Liver (tissue), 9 donors: ENCODE data around the gene GJE1. TPM values are rescaled to one million over a fixed set of nuclear protein-coding genes. Genes with fewer than 3 reads are reported as not detected.

ENCODE experiments used
- DNase-seq: peaks from one replicate; pipeline ENCODE4 v3.0.0-alpha.2; 2017; ENCODE audit warnings: low spot score
- H3K27ac ChIP-seq, 2 donors: one replicate each; pipeline ENCODE4 v1.7.0; 2013; ENCODE audit warnings: inconsistent platforms in 2 of 2, low read length in 2 of 2, control low read depth in 1 of 2, low read depth in 1 of 2, mild to moderate bottlenecking in 1 of 2
- H3K27me3 ChIP-seq, 4 donors: one replicate each; pipeline versions ENCODE4 v1.6.1 to v1.7.0; 2013; ENCODE audit warnings: low read length in 3 of 4, inconsistent platforms in 1 of 4, mild to moderate bottlenecking in 1 of 4, moderate library complexity in 1 of 4; ENCODE audit not compliant: control insufficient read depth in 4 of 4, insufficient read depth in 4 of 4
- H3K36me3 ChIP-seq, 4 donors: one replicate each; pipeline versions ENCODE4 v1.6.1 to v1.7.0; 2013; ENCODE audit warnings: low read length in 3 of 4, mild to moderate bottlenecking in 3 of 4, low read depth in 1 of 4, moderate library complexity in 1 of 4; ENCODE audit not compliant: control insufficient read depth in 4 of 4, insufficient read depth in 3 of 4
- H3K4me1 ChIP-seq, 4 donors: one replicate each; pipeline versions ENCODE4 v1.6.1 to v1.7.0; 2013; ENCODE audit warnings: low read length in 3 of 4, mild to moderate bottlenecking in 3 of 4, moderate library complexity in 1 of 4; ENCODE audit not compliant: control insufficient read depth in 4 of 4, insufficient read depth in 4 of 4
- H3K4me3 ChIP-seq, 3 donors: one replicate each; pipeline versions ENCODE4 v1.6.1 to v1.7.0; 2013; ENCODE audit warnings: low read length in 3 of 3, control low read depth in 1 of 3, low read depth in 1 of 3, mild to moderate bottlenecking in 1 of 3
- H3K9ac ChIP-seq, 2 donors: one replicate each; pipeline ENCODE4 v1.7.0; 2013; ENCODE audit warnings: low read length in 2 of 2, mild to moderate bottlenecking in 2 of 2, moderate library complexity in 2 of 2, control low read depth in 1 of 2, low read depth in 1 of 2
- H3K9me3 ChIP-seq, 4 donors: one replicate each; pipeline versions ENCODE4 v1.6.1 to v1.7.0; 2013; ENCODE audit warnings: low read length in 3 of 4; ENCODE audit not compliant: control insufficient read depth in 4 of 4
- ATF3 ChIP-seq: IDR thresholded peaks from 2 replicates; pipeline ENCODE4 v1.6.1; 2016; ENCODE audit warnings: antibody characterized with exemption
- FOXA1 ChIP-seq: IDR thresholded peaks from 2 replicates; pipeline ENCODE4 v1.6.1; 2016; ENCODE audit warnings: antibody characterized with exemption
- FOXA2 ChIP-seq: IDR thresholded peaks from 2 replicates; pipeline ENCODE4 v1.6.1; 2016; ENCODE audit warnings: antibody characterized with exemption
- HNF4A ChIP-seq, 2 donors: conservative IDR thresholded peaks; 2 replicates each; pipeline ENCODE4 v1.6.1; 2016; ENCODE audit warnings: antibody characterized with exemption in 2 of 2, mild to moderate bottlenecking in 2 of 2
- HNF4G ChIP-seq: IDR thresholded peaks from 2 replicates; pipeline ENCODE4 v1.6.1; 2016; ENCODE audit warnings: antibody characterized with exemption
- JUND ChIP-seq, 2 donors: IDR thresholded peaks; 2 replicates each; pipeline ENCODE4 v1.6.1; 2016; ENCODE audit warnings: antibody characterized with exemption in 2 of 2
- MAX ChIP-seq: IDR thresholded peaks from 2 replicates; pipeline ENCODE4 v1.6.1; 2016; ENCODE audit warnings: antibody characterized with exemption
- NR2F2 ChIP-seq: IDR thresholded peaks from 2 replicates; pipeline ENCODE4 v1.6.1; 2016; ENCODE audit warnings: antibody characterized with exemption
- RAD21 ChIP-seq, 2 donors: IDR thresholded peaks; 2 replicates each; pipeline ENCODE4 v1.6.1; 2016; ENCODE audit warnings: antibody characterized with exemption in 2 of 2, mild to moderate bottlenecking in 2 of 2
- RXRA ChIP-seq, 2 donors: IDR thresholded peaks; 2 replicates each; pipeline ENCODE4 v1.6.1; 2017 to 2018; ENCODE audit warnings: antibody characterized with exemption in 2 of 2, mild to moderate bottlenecking in 1 of 2
- SP1 ChIP-seq: IDR thresholded peaks from 2 replicates; pipeline ENCODE4 v1.6.1; 2018; ENCODE audit warnings: antibody characterized with exemption, mild to moderate bottlenecking
- TAF1 ChIP-seq: conservative IDR thresholded peaks from 2 replicates; pipeline ENCODE4 v1.6.1; 2016; ENCODE audit warnings: antibody characterized with exemption, mild to moderate bottlenecking
- YY1 ChIP-seq: IDR thresholded peaks from 2 replicates; pipeline ENCODE4 v1.6.1; 2016; ENCODE audit warnings: antibody characterized with exemption, mild to moderate bottlenecking
- WGBS: extraction: QIAGEN DNeasy Blood & Tissue Kit; methylation state at CpG from one replicate; pipeline ENCODE4 v1.1.7; 2013; 5-methylcytosine and 5-hydroxymethylcytosine counted together
- polyA plus RNA-seq, 2 donors: library from polyadenylated mRNA; stranded (reverse) in 1 of 2; unstranded in 1 of 2; fragments of 200-250 nt in 1 of 2; fragments of >200 nt in 1 of 2; fragmentation: Nextera tagmentation in 1 of 2; extraction: Ambion mirVana in 1 of 2; gene quantifications; one replicate each; pipeline versions ENCODE4 v1.2.1 to v1.2.3, GENCODE V29; 2013 to 2015
- total RNA-seq, 2 donors: library from RNA; depleted of rRNA; stranded (reverse); fragments of >200 nt; gene quantifications; one replicate each; pipeline ENCODE4 v1.2.3, GENCODE V29; 2014
- TF ChIP-seq, protein P1 (sequence below): IDR thresholded peaks from 2 replicates; pipeline ENCODE4 v1.6.1; 2016; ENCODE audit warnings: antibody characterized with exemption, mild to moderate bottlenecking
- TF ChIP-seq, protein P2 (sequence below): IDR thresholded peaks from 2 replicates; pipeline ENCODE4 v1.6.1; 2016; ENCODE audit warnings: antibody characterized with exemption
- TF ChIP-seq, protein P3 (sequence below): fragments of 150-350 bp; IDR thresholded peaks from 2 replicates; pipeline ENCODE4 v1.5.1; 2017; ENCODE audit warnings: improper control_type of control experiment, low read depth, low read length; ENCODE audit not compliant: missing input control
- donor health status: healthy.
- donor health status: healthy.
- donor health status: healthy.
- donor health status: healthy.
- donor health status: healthy.

The GJE1 gene
- total and polyA plus RNA-seq, 4 donors: not detected

DNA sequence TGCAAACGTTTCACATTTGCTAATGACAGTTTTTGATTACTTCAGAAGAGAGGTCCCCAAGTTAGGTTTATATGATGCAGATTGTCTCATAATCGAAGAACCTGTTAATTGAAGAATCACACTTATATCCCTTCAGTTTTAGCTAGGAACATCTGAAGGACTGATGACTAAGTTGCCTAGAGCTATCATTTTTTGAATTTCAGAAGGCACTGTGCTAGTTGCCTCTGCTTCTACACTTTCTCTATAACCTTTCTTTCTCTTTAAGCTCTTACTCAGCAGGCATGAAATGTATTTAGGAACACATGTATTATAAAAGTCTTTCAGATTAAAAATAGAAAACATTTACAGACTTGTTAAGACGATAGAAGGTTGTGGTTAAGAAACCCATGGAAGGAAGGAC, 14.4 kb upstream of the GJE1 start:
- Histone ChIP-seq H3K36me3 (no peaks in the 10 kb centered on the region), H3K27me3 (no peaks in the 10 kb centered on the region), H3K9ac (no peak overlapping the region), H3K4me3 (no peak overlapping the region), H3K9me3 (no peaks in the 10 kb centered on the region), H3K4me1 (no peaks in the 10 kb centered on the region), H3K27ac (no peak overlapping the region)
- TF ChIP-seq, protein P1, sequence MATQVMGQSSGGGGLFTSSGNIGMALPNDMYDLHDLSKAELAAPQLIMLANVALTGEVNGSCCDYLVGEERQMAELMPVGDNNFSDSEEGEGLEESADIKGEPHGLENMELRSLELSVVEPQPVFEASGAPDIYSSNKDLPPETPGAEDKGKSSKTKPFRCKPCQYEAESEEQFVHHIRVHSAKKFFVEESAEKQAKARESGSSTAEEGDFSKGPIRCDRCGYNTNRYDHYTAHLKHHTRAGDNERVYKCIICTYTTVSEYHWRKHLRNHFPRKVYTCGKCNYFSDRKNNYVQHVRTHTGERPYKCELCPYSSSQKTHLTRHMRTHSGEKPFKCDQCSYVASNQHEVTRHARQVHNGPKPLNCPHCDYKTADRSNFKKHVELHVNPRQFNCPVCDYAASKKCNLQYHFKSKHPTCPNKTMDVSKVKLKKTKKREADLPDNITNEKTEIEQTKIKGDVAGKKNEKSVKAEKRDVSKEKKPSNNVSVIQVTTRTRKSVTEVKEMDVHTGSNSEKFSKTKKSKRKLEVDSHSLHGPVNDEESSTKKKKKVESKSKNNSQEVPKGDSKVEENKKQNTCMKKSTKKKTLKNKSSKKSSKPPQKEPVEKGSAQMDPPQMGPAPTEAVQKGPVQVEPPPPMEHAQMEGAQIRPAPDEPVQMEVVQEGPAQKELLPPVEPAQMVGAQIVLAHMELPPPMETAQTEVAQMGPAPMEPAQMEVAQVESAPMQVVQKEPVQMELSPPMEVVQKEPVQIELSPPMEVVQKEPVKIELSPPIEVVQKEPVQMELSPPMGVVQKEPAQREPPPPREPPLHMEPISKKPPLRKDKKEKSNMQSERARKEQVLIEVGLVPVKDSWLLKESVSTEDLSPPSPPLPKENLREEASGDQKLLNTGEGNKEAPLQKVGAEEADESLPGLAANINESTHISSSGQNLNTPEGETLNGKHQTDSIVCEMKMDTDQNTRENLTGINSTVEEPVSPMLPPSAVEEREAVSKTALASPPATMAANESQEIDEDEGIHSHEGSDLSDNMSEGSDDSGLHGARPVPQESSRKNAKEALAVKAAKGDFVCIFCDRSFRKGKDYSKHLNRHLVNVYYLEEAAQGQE: no peak
- TF ChIP-seq ATF3 (no peak), SP1 (no peak), NR2F2 (no peak), FOXA1 (no peak), RAD21 (IDR thresholded peaks at IDR 0.05) (no peak), TAF1 (no peak), MAX (no peak), FOXA2 (no peak), RXRA (IDR thresholded peaks at IDR 0.05) (no peak), JUND (IDR thresholded peaks at IDR 0.05) (no peak), HNF4A (conservative IDR thresholded peaks at IDR 0.05) (no peak), HNF4G (no peak)
- TF ChIP-seq, protein P2, sequence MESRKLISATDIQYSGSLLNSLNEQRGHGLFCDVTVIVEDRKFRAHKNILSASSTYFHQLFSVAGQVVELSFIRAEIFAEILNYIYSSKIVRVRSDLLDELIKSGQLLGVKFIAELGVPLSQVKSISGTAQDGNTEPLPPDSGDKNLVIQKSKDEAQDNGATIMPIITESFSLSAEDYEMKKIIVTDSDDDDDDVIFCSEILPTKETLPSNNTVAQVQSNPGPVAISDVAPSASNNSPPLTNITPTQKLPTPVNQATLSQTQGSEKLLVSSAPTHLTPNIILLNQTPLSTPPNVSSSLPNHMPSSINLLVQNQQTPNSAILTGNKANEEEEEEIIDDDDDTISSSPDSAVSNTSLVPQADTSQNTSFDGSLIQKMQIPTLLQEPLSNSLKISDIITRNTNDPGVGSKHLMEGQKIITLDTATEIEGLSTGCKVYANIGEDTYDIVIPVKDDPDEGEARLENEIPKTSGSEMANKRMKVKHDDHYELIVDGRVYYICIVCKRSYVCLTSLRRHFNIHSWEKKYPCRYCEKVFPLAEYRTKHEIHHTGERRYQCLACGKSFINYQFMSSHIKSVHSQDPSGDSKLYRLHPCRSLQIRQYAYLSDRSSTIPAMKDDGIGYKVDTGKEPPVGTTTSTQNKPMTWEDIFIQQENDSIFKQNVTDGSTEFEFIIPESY: no peak
- TF ChIP-seq, protein P3, sequence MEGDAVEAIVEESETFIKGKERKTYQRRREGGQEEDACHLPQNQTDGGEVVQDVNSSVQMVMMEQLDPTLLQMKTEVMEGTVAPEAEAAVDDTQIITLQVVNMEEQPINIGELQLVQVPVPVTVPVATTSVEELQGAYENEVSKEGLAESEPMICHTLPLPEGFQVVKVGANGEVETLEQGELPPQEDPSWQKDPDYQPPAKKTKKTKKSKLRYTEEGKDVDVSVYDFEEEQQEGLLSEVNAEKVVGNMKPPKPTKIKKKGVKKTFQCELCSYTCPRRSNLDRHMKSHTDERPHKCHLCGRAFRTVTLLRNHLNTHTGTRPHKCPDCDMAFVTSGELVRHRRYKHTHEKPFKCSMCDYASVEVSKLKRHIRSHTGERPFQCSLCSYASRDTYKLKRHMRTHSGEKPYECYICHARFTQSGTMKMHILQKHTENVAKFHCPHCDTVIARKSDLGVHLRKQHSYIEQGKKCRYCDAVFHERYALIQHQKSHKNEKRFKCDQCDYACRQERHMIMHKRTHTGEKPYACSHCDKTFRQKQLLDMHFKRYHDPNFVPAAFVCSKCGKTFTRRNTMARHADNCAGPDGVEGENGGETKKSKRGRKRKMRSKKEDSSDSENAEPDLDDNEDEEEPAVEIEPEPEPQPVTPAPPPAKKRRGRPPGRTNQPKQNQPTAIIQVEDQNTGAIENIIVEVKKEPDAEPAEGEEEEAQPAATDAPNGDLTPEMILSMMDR: no peak
- DNase-seq: no peak
- WGBS: 62% methylated on average over 3 of the region's 3 CpGs

DNA sequence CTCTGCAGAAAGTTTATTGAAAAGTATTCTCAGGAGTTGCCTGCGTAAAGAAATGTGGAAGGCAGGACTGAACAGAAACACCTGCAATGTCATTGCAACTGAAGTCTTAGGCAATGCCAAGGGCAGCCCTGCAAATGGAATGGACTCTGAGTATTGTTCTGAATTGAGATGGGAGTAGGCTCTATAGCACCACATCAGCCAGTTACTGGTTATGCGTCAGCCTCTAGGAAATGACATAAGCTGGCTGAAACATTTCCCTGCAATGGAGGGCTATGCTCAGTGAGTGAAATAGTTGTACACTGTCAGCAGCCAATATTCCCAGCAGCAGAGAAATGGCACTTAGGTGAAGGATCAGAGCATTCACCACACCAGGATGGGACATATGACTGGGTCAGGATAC, 13.8 kb upstream of the GJE1 start:
- 90% methylated on average over 2 of the region's 2 CpGs for WGBS
- H3K27ac ChIP-seq: no peak overlapping the region
- no peak overlapping the region for H3K9ac ChIP-seq
- no peak overlapping the region for H3K4me3 ChIP-seq
- no peaks in the 10 kb centered on the region for H3K27me3 ChIP-seq
- DNase-seq: no peak
- H3K36me3 ChIP-seq: no peaks in the 10 kb centered on the region
- H3K9me3 ChIP-seq: no peaks in the 10 kb centered on the region
- H3K4me1 ChIP-seq: no peaks in the 10 kb centered on the region
- TF ChIP-seq, protein P2: no peak
- TF ChIP-seq RXRA (IDR thresholded peaks at IDR 0.05) (no peak), YY1 (no peak), HNF4G (no peak), MAX (no peak), TAF1 (no peak), NR2F2 (no peak), FOXA1 (no peak), HNF4A (conservative IDR thresholded peaks at IDR 0.05) (no peak), JUND (IDR thresholded peaks at IDR 0.05) (no peak), ATF3 (no peak), FOXA2 (no peak)
- TF ChIP-seq, protein P3: no peak
